ENCODE results near the gene CTPS2. TPM values are rescaled to one million over a fixed set of nuclear protein-coding genes. Genes with fewer than 3 reads are reported as not detected.
"Not testable (repeated sequence)": the region's sequence is repeated elsewhere in the genome, so short reads cannot be mapped to it uniquely, and the experiment has no call there.

The CTPS2 gene
- total RNA-seq, 2 experiments from 2014 or later = 5.6 to 6.8 TPM

- no peak overlapping the region for H3K27ac Mint-ChIP-seq
- H3K9me3 Mint-ChIP-seq = no peaks in the 10 kb centered on the region
Measured at GRCh38 chrX:16639966-16640365, 72.5 kb downstream of the CTPS2 start.

GRCh38 chrX:16638533-16638932 is 73.9 kb downstream of the CTPS2 start:
- peaks cover 7% of the 10 kb centered on the region for H3K36me3 Mint-ChIP-seq (ENCODE audit: low read depth)
- intact Hi-C loops (cut with micrococcal nuclease) = no loop called here
- peaks cover 4% of the 10 kb centered on the region for H3K4me1 Mint-ChIP-seq (ENCODE audit: low read depth)
- no peaks in the 10 kb centered on the region for H3K9me3 Mint-ChIP-seq
- no peak overlapping the region for H3K4me3 Mint-ChIP-seq
- no peak overlapping the region for H3K27ac Mint-ChIP-seq
- CTCF ChIA-PET = no interaction called here
- no peak for DNase-seq
- no peaks in the 10 kb centered on the region for H3K27me3 Mint-ChIP-seq (ENCODE audit: low read depth)

More at GRCh38 chrX:16639966-16640365, 72.5 kb downstream of the CTPS2 start:
- no peak for DNase-seq
- intact Hi-C loops (cut with micrococcal nuclease) = no loop called here
- no peak overlapping the region for H3K4me3 Mint-ChIP-seq
- H3K27me3 Mint-ChIP-seq (ENCODE audit: low read depth) = no peaks in the 10 kb centered on the region
- H3K4me1 Mint-ChIP-seq (ENCODE audit: low read depth) = no peaks in the 10 kb centered on the region
- peaks cover 7% of the 10 kb centered on the region for H3K36me3 Mint-ChIP-seq (ENCODE audit: low read depth)
- CTCF ChIA-PET = no interaction called here

- intact Hi-C loops (cut with micrococcal nuclease) = no loop called here
- H3K4me1 Mint-ChIP-seq (ENCODE audit: low read depth) = peaks cover 4% of the 10 kb centered on the region
- H3K27me3 Mint-ChIP-seq (ENCODE audit: low read depth) = no peaks in the 10 kb centered on the region
- CTCF ChIA-PET = no interaction called here
- no peaks in the 10 kb centered on the region for H3K9me3 Mint-ChIP-seq
- no peak overlapping the region for H3K27ac Mint-ChIP-seq
- no peak for DNase-seq
- H3K36me3 Mint-ChIP-seq (ENCODE audit: low read depth) = peaks cover 7% of the 10 kb centered on the region
- no peak overlapping the region for H3K4me3 Mint-ChIP-seq
Measured at GRCh38 chrX:16635596-16635995, 76.9 kb downstream of the CTPS2 start.

- H3K36me3 Mint-ChIP-seq (ENCODE audit: low read depth) = peaks cover 7% of the 10 kb centered on the region
- intact Hi-C loops (cut with micrococcal nuclease) = no loop called here
- H3K27ac Mint-ChIP-seq = no peak overlapping the region
- CTCF ChIA-PET = no interaction called here
- H3K27me3 Mint-ChIP-seq (ENCODE audit: low read depth) = no peaks in the 10 kb centered on the region
- DNase-seq = no peak
- no peak overlapping the region for H3K4me3 Mint-ChIP-seq
- no peaks in the 10 kb centered on the region for H3K9me3 Mint-ChIP-seq
- peaks cover 4% of the 10 kb centered on the region for H3K4me1 Mint-ChIP-seq (ENCODE audit: low read depth)
Measured at GRCh38 chrX:16635040-16635439, 77.4 kb downstream of the CTPS2 start.

GRCh38 chrX:16633754-16634153 is 78.7 kb downstream of the CTPS2 start:
- Mint-ChIP-seq H3K27me3 (ENCODE audit: low read depth) (no peaks in the 10 kb centered on the region), H3K36me3 (ENCODE audit: low read depth) (peaks cover 10% of the 10 kb centered on the region), H3K9me3 (no peaks in the 10 kb centered on the region), H3K27ac (no peak overlapping the region), H3K4me3 (no peak overlapping the region), H3K4me1 (ENCODE audit: low read depth) (peaks cover 4% of the 10 kb centered on the region)
- CTCF ChIA-PET = no interaction called here
- DNase-seq = no peak
- intact Hi-C loops (cut with micrococcal nuclease) = no loop called here

GRCh38 chrX:16629909-16630308 is 82.6 kb downstream of the CTPS2 start:
- Mint-ChIP-seq H3K4me3 (no peak overlapping the region), H3K9me3 (no peaks in the 10 kb centered on the region), H3K27me3 (ENCODE audit: low read depth) (no peaks in the 10 kb centered on the region), H3K36me3 (ENCODE audit: low read depth) (peaks cover 5% of the 10 kb centered on the region), H3K4me1 (ENCODE audit: low read depth) (peaks cover 4% of the 10 kb centered on the region), H3K27ac (no peak overlapping the region)
- DNase-seq = no peak
- CTCF ChIA-PET = no interaction called here
- intact Hi-C loops (cut with micrococcal nuclease) = no loop called here

GRCh38 chrX:16628946-16629595 is 83.4 kb downstream of the CTPS2 start:
- Mint-ChIP-seq H3K27me3 (ENCODE audit: low read depth) (no peaks in the 10 kb centered on the region), H3K9me3 (no peaks in the 10 kb centered on the region), H3K27ac (no peak overlapping the region), H3K36me3 (ENCODE audit: low read depth) (peaks cover 5% of the 10 kb centered on the region), H3K4me1 (ENCODE audit: low read depth) (peaks cover 2% of the 10 kb centered on the region), H3K4me3 (no peak overlapping the region)
- CTCF ChIA-PET = interaction anchor here (0.7 kb wide), 1 partner anchor 23 kb away, joined by 3 read pairs; no protein-coding TSS in a partner anchor
- intact Hi-C loops (cut with micrococcal nuclease) = no loop called here
- no peak for DNase-seq

- CTCF ChIA-PET = interaction anchor here (0.7 kb wide), 1 partner anchor 22 kb away, joined by 3 read pairs; no protein-coding TSS in a partner anchor
- DNase-seq; H3K27ac Mint-ChIP-seq; H3K36me3 Mint-ChIP-seq (ENCODE audit: low read depth); H3K4me3 Mint-ChIP-seq; H3K9me3 Mint-ChIP-seq; H3K27me3 Mint-ChIP-seq (ENCODE audit: low read depth); intact Hi-C loops (cut with micrococcal nuclease); H3K4me1 Mint-ChIP-seq (ENCODE audit: low read depth): not testable (repeated sequence)
Measured at GRCh38 chrX:16628511-16628910, 84.0 kb downstream of the CTPS2 start.

- Mint-ChIP-seq H3K4me1 (ENCODE audit: low read depth) (peaks cover 2% of the 10 kb centered on the region), H3K4me3 (no peak overlapping the region), H3K9me3 (no peaks in the 10 kb centered on the region), H3K27me3 (ENCODE audit: low read depth) (no peaks in the 10 kb centered on the region), H3K27ac (no peak overlapping the region), H3K36me3 (ENCODE audit: low read depth) (peaks cover 6% of the 10 kb centered on the region)
- CTCF ChIA-PET = interaction anchor here (0.6 kb wide), 1 partner anchor 51 kb away, joined by 3 read pairs; no protein-coding TSS in a partner anchor
- intact Hi-C loops (cut with micrococcal nuclease) = no loop called here
- no peak for DNase-seq
Measured at GRCh38 chrX:16619024-16619423, 93.4 kb downstream of the CTPS2 start.

- H3K4me3 Mint-ChIP-seq = no peak overlapping the region
- CTCF ChIA-PET = interaction anchor here (0.6 kb wide), 1 partner anchor 52 kb away, joined by 3 read pairs; no protein-coding TSS in a partner anchor
- intact Hi-C loops (cut with micrococcal nuclease) = no loop called here
- H3K27me3 Mint-ChIP-seq (ENCODE audit: low read depth) = no peaks in the 10 kb centered on the region
- no peaks in the 10 kb centered on the region for H3K9me3 Mint-ChIP-seq
- no peak for DNase-seq
- peaks cover 7% of the 10 kb centered on the region for H3K36me3 Mint-ChIP-seq (ENCODE audit: low read depth)
- H3K27ac Mint-ChIP-seq = no peak overlapping the region
- peaks cover under 1% of the 10 kb centered on the region for H3K4me1 Mint-ChIP-seq (ENCODE audit: low read depth)
Measured at GRCh38 chrX:16618422-16618821, 94.0 kb downstream of the CTPS2 start.

GRCh38 chrX:16617382-16617781 is 95.1 kb downstream of the CTPS2 start:
- intact Hi-C loops (cut with micrococcal nuclease) = no loop called here
- Mint-ChIP-seq H3K9me3 (no peaks in the 10 kb centered on the region), H3K27ac (no peak overlapping the region), H3K27me3 (ENCODE audit: low read depth) (no peaks in the 10 kb centered on the region), H3K4me3 (no peak overlapping the region), H3K4me1 (ENCODE audit: low read depth) (no peaks in the 10 kb centered on the region), H3K36me3 (ENCODE audit: low read depth) (peaks cover 9% of the 10 kb centered on the region)
- no peak for DNase-seq
- CTCF ChIA-PET = interaction anchor here (0.6 kb wide), 1 partner anchor 86 kb away, joined by 3 read pairs; no protein-coding TSS in a partner anchor

GRCh38 chrX:16612257-16612897 is 100.1 kb downstream of the CTPS2 start:
- Mint-ChIP-seq H3K36me3 (ENCODE audit: low read depth) (peaks cover 7% of the 10 kb centered on the region), H3K4me1 (ENCODE audit: low read depth) (peaks cover 4% of the 10 kb centered on the region), H3K27ac (no peak overlapping the region), H3K4me3 (no peak overlapping the region), H3K9me3 (no peaks in the 10 kb centered on the region), H3K27me3 (ENCODE audit: low read depth) (no peaks in the 10 kb centered on the region)
- CTCF ChIA-PET = no interaction called here
- no peak for DNase-seq
- intact Hi-C loops (cut with micrococcal nuclease) = no loop called here

- CTCF ChIA-PET; H3K27ac Mint-ChIP-seq; H3K9me3 Mint-ChIP-seq; H3K36me3 Mint-ChIP-seq (ENCODE audit: low read depth); DNase-seq; intact Hi-C loops (cut with micrococcal nuclease); H3K4me3 Mint-ChIP-seq; H3K27me3 Mint-ChIP-seq (ENCODE audit: low read depth): not testable (repeated sequence)
- peaks cover 17% of the 10 kb centered on the region for H3K4me1 Mint-ChIP-seq (ENCODE audit: low read depth)
Measured at GRCh38 chrX:16610654-16611053, 101.8 kb downstream of the CTPS2 start.
